Measurements from ENCODE around the gene MCRS1.

Gene MCRS1

GRCh38 chr12:49580572-49581535, 12.9 kb upstream of the MCRS1 start:
- DNase-seq = peak; percentile 97

DNA sequence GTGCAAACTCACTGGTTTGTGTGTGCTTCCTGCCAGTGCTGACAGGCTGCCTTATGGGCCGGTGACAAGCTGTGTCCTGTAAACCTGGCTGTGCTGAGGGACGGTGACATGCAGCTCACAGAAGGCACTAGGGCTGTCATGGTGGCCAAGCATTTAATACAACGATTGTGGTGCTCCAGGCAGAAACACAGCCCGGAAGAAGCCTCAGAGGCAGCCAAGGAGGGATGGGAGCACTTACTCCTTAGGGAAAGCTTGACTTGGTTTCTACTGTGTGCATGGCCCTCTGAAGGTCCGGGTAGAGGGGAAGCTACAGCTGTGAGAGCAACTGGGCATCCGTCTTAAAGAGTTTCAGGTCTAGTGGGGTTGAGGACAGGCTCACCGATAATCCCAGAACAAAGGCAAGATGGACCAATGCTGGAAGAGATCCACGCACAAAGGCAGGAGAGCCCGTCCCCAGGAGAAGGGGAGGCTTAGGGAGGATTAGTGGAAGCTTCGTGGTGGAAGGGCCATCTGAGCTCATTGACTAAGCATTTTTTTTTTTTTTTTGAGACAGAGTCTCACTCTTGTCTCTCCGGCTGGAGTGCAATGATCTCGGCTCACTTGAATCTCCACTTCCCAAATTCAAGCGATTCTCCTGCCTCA, 10.7 kb upstream of the MCRS1 start:
- DNase-seq = peak; percentile 46

DNA sequence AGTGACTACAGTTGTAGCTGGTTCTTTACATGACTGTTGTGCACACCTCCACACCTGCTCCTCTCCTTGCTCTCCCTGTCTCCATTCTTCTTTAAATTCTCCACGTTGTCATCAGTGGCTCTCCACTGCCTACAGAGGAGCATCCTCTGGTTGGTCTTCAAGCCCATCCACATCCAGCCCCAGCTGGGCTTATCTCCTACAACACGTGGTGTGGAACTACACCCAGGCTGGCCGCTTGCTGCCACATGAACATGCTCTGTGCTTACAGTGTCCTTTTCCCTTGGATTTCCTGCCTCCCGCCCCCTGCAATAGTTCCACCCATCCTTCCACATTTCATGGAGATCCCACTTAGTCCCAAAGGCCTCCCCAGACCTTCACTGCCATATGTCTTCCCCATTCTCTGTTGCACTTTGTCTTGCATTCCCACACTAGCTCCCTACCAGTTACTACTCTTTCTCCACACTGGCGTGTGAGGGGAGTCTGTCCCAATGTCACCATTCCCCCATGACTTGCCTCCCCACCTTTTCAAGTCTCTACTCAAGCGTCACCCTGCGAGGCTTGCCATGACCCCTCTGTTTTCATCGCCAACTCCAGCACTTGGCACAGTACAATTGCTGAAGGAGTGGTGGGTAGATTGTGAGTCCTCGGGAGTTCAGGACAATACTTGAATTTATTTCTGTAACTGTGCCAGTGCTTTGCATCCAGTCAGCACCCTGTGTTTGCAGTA, 9.8 kb upstream of the MCRS1 start:
- peak; percentile 45 for DNase-seq

GRCh38 chr12:49568442-49569162, 660 bp upstream of the MCRS1 start:
- no peak for DNase-seq

GRCh38 chr12:49567302-49567610, 686 bp downstream of the MCRS1 start:
- no peak for DNase-seq

DNA sequence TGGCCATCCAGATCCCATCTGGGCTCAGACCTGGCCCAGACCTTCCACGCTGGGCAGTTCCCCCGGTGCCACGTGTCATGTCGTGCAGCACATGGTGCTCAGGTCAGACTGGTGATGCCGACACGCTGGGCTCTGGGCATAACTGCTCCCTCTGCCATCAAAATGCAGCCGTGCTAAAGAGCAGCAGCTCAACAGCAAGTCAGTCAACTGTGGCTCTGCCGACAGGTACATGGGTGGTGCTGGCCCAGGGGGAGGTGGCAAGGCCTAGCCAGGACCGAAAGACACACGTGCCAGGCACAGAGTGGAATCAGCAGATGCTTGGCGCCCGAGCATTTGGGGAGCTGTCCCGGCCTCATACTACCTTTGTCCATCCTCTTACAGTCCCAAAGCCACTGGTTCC, 1.6 kb downstream of the MCRS1 start:
- DNase-seq = no peak

- DNase-seq = no peak
Observed at GRCh38 chr12:49565406-49566265, 2.3 kb downstream of the MCRS1 start.

GRCh38 chr12:49564686-49565405, 3.1 kb downstream of the MCRS1 start:
- no peak for DNase-seq

- no peak for DNase-seq
Observed at GRCh38 chr12:49563951-49564685, 3.8 kb downstream of the MCRS1 start.

- DNase-seq = no peak
Observed at GRCh38 chr12:49562831-49563230, 5.1 kb downstream of the MCRS1 start.

- no peak for DNase-seq
Observed at GRCh38 chr12:49562233-49562632, 5.7 kb downstream of the MCRS1 start.

- DNase-seq = no peak
Observed at GRCh38 chr12:49560695-49561094, 7.2 kb downstream of the MCRS1 start.

DNA sequence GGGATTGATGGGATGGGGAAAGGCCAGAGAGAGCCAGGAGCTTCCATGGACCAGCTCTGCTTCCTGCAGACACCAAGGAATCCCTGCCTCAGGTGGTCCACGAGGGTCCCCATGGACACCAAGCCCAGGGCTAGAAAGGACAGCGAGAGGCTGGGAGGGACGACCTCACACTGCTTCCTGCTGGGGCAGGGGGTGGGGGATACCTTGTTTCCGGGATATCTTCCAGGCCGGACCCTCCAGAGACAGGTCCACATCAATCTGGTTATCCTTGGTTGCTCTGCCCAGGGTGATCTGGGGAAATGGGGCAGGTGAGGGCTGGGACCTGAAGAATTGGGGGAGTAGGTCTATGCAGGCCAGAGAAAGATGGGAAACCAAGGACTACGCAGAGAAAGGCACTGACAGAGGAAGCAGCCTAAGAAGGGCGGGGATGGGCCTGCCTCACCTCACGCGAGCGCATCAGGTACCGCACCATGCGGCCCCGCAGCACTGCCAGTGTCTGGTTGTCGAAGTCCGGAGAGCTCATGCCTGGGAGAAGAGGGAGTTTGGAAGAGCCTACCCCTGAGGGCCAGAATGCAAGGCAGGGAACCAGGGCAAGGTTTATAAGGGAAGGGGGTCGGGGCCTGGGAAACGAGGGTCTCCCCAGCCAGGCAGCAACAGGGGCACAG, 8.8 kb downstream of the MCRS1 start:
- DNase-seq = no peak

- DNase-seq = no peak
Observed at GRCh38 chr12:49558526-49558925, 9.4 kb downstream of the MCRS1 start.

GRCh38 chr12:49557917-49558215, 10.1 kb downstream of the MCRS1 start:
- no peak for DNase-seq

DNA sequence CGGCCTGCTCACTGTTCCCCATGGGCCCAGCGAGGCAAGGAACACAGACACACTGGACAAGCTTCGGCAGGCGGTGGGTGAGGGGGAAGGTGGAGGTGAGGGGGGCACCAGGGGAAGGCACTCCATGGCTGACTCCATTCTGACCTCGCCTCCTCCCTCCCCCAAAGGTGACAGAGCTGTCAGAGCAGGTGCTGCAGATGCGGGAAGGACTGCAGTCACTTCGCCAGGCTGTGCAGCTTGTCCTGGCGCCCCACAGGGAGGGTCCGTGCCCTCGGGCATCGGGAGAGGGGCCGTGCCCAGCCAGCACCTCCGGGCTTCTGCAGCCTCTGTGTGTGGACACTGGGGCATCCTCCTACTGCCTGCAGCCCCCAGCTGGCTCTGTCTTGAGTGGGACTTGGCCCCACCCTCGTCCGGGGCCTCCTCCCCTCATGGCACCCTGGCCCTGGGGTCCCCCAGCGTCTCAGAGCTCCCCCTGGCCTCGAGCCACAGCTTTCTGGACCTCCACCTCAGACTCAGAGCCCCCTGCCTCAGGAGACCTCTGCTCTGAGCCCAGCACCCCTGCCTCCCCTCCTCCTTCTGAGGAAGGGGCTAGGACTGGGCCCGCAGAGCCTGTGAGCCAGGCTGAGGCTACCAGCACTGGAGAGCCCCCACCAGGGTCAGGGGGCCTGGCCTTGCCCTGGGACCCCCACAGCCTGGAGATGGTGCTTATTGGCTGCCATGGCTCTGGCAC, 10.6 kb downstream of the MCRS1 start:
- DNase-seq = no peak

GRCh38 chr12:49556391-49557186, 11.4 kb downstream of the MCRS1 start:
- DNase-seq = no peak

DNA sequence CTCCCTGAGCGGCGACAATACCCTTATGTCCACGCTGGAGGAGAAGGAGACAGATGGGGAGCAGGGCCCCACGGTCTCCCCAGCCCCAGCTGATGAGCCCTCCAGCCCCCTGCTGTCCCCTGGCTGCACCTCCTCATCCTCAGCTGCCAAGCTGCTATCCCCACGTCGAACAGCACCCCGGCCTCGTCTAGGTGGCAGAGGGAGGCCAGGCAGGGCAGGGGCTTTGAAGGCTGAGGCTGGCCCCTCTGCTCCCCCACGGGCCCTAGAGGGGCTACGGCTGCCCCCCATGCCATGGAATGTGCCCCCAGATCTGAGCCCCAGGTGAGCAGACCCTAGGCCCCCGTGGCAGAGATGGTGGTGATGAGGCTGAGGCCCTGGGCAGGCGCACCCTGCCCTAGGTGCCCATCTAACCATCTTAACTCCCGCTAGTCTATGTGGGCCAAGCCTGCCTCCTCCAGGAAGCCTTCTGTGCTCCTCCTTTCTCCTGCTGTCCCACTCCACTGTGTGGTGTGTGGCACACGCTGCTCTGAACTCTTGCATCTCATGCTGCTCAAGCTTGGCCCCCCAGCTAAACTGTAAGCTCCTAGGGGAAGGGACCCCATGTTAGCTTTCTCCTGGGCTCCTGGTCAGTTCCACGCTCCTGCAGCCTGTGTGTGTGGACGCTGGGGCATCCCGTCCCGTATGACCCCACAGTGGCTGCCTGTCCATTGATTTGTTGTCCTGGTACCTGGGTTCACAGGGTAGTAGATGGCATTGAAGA, 12.1 kb downstream of the MCRS1 start:
- DNase-seq = no peak
